ENCODE measurements around the gene AKAP7.
"Not testable (repeated sequence)": the region's sequence is repeated elsewhere in the genome, so short reads cannot be mapped to it uniquely, and the experiment has no call there.

GRCh38 chr6:131260960-131261359 is 125.7 kb downstream of the AKAP7 start:
- TF ChIP-seq CHD4 (IDR thresholded peaks at IDR 0.05; ENCODE audit: borderline replicate concordance); EHF (CRISPR knock-in tag; IDR thresholded peaks at IDR 0.05); RAD21 (conservative IDR thresholded peaks at IDR 0.05 in 1 of 2, IDR thresholded peaks at IDR 0.05 in 1 of 2); JUN (IDR thresholded peaks at IDR 0.05): not testable (repeated sequence)
